HG02571 (cell line): ENCODE results near the gene CENPN.

ENCODE experiments used
- ATAC-seq: cut with Tn5 transposase; IDR thresholded peaks from one replicate; pipeline ENCODE4 v1.9.1; 2021; ENCODE audit warnings: mild to moderate bottlenecking, moderate library complexity; ENCODE audit not compliant: unreplicated experiment

CENPN gene

GRCh38 chr16:81006813-81007695 lies at the start of gene CENPN, which contains the start of gene CMC2:
Gene CENPN (plus strand): TSS chr16:81007214. CDS start chr16:81011940, 4,726 bp downstream.
Gene CMC2 (minus strand): TSS chr16:81006885. CDS start chr16:80997394, 9,491 bp downstream.
- peak; percentile 87 for ATAC-seq

GRCh38 chr16:80958284-80958683 lies 48.7 kb upstream of the CENPN start:
- ATAC-seq, result no peak

GRCh38 chr16:80962879-80963278 lies 44.1 kb upstream of the CENPN start:
- ATAC-seq, result no peak

- no peak for ATAC-seq
Observed at GRCh38 chr16:80964351-80964750, 42.7 kb upstream of the CENPN start.

GRCh38 chr16:80966617-80967016 lies 40.4 kb upstream of the CENPN start:
- ATAC-seq, result no peak

GRCh38 chr16:80968386-80969113 lies 38.5 kb upstream of the CENPN start:
- no peak for ATAC-seq

GRCh38 chr16:80969114-80969484 lies 37.9 kb upstream of the CENPN start:
- no peak for ATAC-seq

GRCh38 chr16:80971819-80972218 lies 35.2 kb upstream of the CENPN start:
- peak; percentile 78 for ATAC-seq

- no peak for ATAC-seq
Observed at GRCh38 chr16:80972611-80973010, 34.4 kb upstream of the CENPN start.

- no peak for ATAC-seq
Observed at GRCh38 chr16:80973991-80974390, 33.0 kb upstream of the CENPN start.

- ATAC-seq, result no peak
Observed at GRCh38 chr16:80974649-80975376, 32.2 kb upstream of the CENPN start.

GRCh38 chr16:80976946-80977345 lies 30.1 kb upstream of the CENPN start:
- ATAC-seq, result no peak

- no peak for ATAC-seq
Observed at GRCh38 chr16:80981103-80981502, 25.9 kb upstream of the CENPN start.

- ATAC-seq, result no peak
Observed at GRCh38 chr16:80982646-80983045, 24.4 kb upstream of the CENPN start.

GRCh38 chr16:80984124-80984892 lies 22.7 kb upstream of the CENPN start:
- ATAC-seq, result no peak

GRCh38 chr16:80985611-80986010 lies 21.4 kb upstream of the CENPN start:
- ATAC-seq, result no peak

GRCh38 chr16:80986557-80986956 lies 20.5 kb upstream of the CENPN start:
- no peak for ATAC-seq

GRCh38 chr16:80988756-80989155 lies 18.3 kb upstream of the CENPN start:
- no peak for ATAC-seq

- no peak for ATAC-seq
Observed at GRCh38 chr16:80989801-80990200, 17.2 kb upstream of the CENPN start.

- ATAC-seq, result no peak
Observed at GRCh38 chr16:80990577-80990976, 16.4 kb upstream of the CENPN start.

- ATAC-seq, result no peak
Observed at GRCh38 chr16:80990978-80991377, 16.0 kb upstream of the CENPN start.
